Activated CD4-positive, alpha-beta T cell treated with anti-CD3 and anti-CD28 coated beads, Interleukin-2, amount 10 ng/mL, durations not matched to agents 7 days and 5 days (primary cell): Measurements from ENCODE around the gene ATE1. TPM values are rescaled to one million over a fixed set of nuclear protein-coding genes. Genes with fewer than 3 reads are reported as not detected.
"Not testable (repeated sequence)": the region's sequence is repeated elsewhere in the genome, so short reads cannot be mapped to it uniquely, and the experiment has no call there.

Experiments used
- CTCF ChIA-PET: fragments of 350-600 bp; sonication (Branson Sonifier 250); formaldehyde crosslinking; loops from one replicate; lab custom pipeline; 2021; ENCODE audit warnings: antibody characterized with exemption; lab: Charles Lee
- POLR2A ChIA-PET: fragments of 350-600 bp; sonication (Branson Sonifier 250); formaldehyde crosslinking; loops from one replicate; lab custom pipeline; 2021; ENCODE audit warnings: antibody characterized with exemption; lab: Charles Lee
- DNase-seq: peaks from one replicate; pipeline ENCODE4 v3.0.0-alpha.2; 2020
- H3K27ac Mint-ChIP-seq: one replicate; pipeline ENCODE4 v1.8.0; 2021; ENCODE audit warnings: mild to moderate bottlenecking, moderate library complexity, mixed read lengths
- H3K27me3 Mint-ChIP-seq: one replicate; pipeline ENCODE4 v1.8.0; 2021; ENCODE audit warnings: mixed read lengths
- H3K36me3 Mint-ChIP-seq: one replicate; pipeline ENCODE4 v1.8.0; 2021; ENCODE audit warnings: low read depth, mixed read lengths
- H3K4me1 Mint-ChIP-seq: one replicate; pipeline ENCODE4 v1.8.0; 2021; ENCODE audit warnings: mixed read lengths
- H3K4me3 Mint-ChIP-seq: one replicate; pipeline ENCODE4 v1.8.0; 2021; ENCODE audit warnings: mild to moderate bottlenecking, moderate library complexity, mixed read lengths
- H3K9me3 Mint-ChIP-seq: one replicate; pipeline ENCODE4 v1.8.0; 2021; ENCODE audit warnings: mixed read lengths
- total RNA-seq, 2 experiments: library from RNA; stranded (reverse); gene quantifications; one replicate each; pipeline ENCODE4 v1.2.3, GENCODE V29; 2021

The ATE1 gene
- total RNA-seq, 2 experiments from 2014 or later, result 23.1 to 24.4 TPM

- CTCF ChIA-PET, result no interaction called here
- no peaks in the 10 kb centered on the region for H3K9me3 Mint-ChIP-seq
Observed at GRCh38 chr10:121722665-121723064, 205.2 kb downstream of the ATE1 start.

GRCh38 chr10:121721257-121721656, 206.6 kb downstream of the ATE1 start:
- DNase-seq, result no peak
- Mint-ChIP-seq H3K4me3 (no peak overlapping the region), H3K27me3 (peaks cover 9% of the 10 kb centered on the region), H3K4me1 (no peaks in the 10 kb centered on the region), H3K36me3 (no peaks in the 10 kb centered on the region), H3K27ac (no peak overlapping the region), H3K9me3 (no peaks in the 10 kb centered on the region)
- POLR2A ChIA-PET, result no interaction called here
- CTCF ChIA-PET, result no interaction called here

More at GRCh38 chr10:121722665-121723064, 205.2 kb downstream of the ATE1 start:
- POLR2A ChIA-PET, result no interaction called here
- H3K36me3 Mint-ChIP-seq, result no peaks in the 10 kb centered on the region
- no peak overlapping the region for H3K4me3 Mint-ChIP-seq
- H3K4me1 Mint-ChIP-seq, result no peaks in the 10 kb centered on the region
- DNase-seq, result no peak
- no peak overlapping the region for H3K27ac Mint-ChIP-seq
- peaks cover 9% of the 10 kb centered on the region for H3K27me3 Mint-ChIP-seq

GRCh38 chr10:121715969-121716368, 211.9 kb downstream of the ATE1 start:
- Mint-ChIP-seq H3K36me3 (no peaks in the 10 kb centered on the region), H3K4me3 (no peak overlapping the region), H3K27me3 (peaks cover 3% of the 10 kb centered on the region), H3K9me3 (no peaks in the 10 kb centered on the region), H3K4me1 (no peaks in the 10 kb centered on the region), H3K27ac (no peak overlapping the region)
- DNase-seq, result no peak
- CTCF ChIA-PET, result no interaction called here
- POLR2A ChIA-PET, result no interaction called here

GRCh38 chr10:121715076-121715475, 212.8 kb downstream of the ATE1 start:
- Mint-ChIP-seq H3K9me3 (no peaks in the 10 kb centered on the region), H3K27me3 (peaks cover 3% of the 10 kb centered on the region), H3K36me3 (no peaks in the 10 kb centered on the region), H3K4me3 (no peak overlapping the region), H3K4me1 (no peaks in the 10 kb centered on the region), H3K27ac (no peak overlapping the region)
- ChIA-PET CTCF (no interaction called here), POLR2A (no interaction called here)
- DNase-seq, result no peak

GRCh38 chr10:121713486-121713885, 214.3 kb downstream of the ATE1 start:
- ChIA-PET CTCF (no interaction called here), POLR2A (no interaction called here)
- Mint-ChIP-seq H3K4me3 (no peak overlapping the region), H3K4me1 (no peaks in the 10 kb centered on the region), H3K36me3 (no peaks in the 10 kb centered on the region), H3K27ac (no peak overlapping the region), H3K27me3 (peaks cover 7% of the 10 kb centered on the region), H3K9me3 (no peaks in the 10 kb centered on the region)
- DNase-seq, result no peak

- no peaks in the 10 kb centered on the region for H3K9me3 Mint-ChIP-seq
- no peak overlapping the region for H3K4me3 Mint-ChIP-seq
- H3K36me3 Mint-ChIP-seq, result no peaks in the 10 kb centered on the region
- peaks cover 11% of the 10 kb centered on the region for H3K27me3 Mint-ChIP-seq
- ChIA-PET POLR2A (no interaction called here), CTCF (no interaction called here)
- H3K4me1 Mint-ChIP-seq, result no peaks in the 10 kb centered on the region
- no peak overlapping the region for H3K27ac Mint-ChIP-seq
- DNase-seq, result no peak
Observed at GRCh38 chr10:121710971-121711370, 216.9 kb downstream of the ATE1 start.

GRCh38 chr10:121710207-121710606, 217.6 kb downstream of the ATE1 start:
- H3K27me3 Mint-ChIP-seq, result peaks cover 11% of the 10 kb centered on the region
- H3K4me3 Mint-ChIP-seq, result no peak overlapping the region
- ChIA-PET CTCF (no interaction called here), POLR2A (no interaction called here)
- no peak for DNase-seq
- no peaks in the 10 kb centered on the region for H3K4me1 Mint-ChIP-seq
- no peaks in the 10 kb centered on the region for H3K36me3 Mint-ChIP-seq
- H3K27ac Mint-ChIP-seq, result no peak overlapping the region
- H3K9me3 Mint-ChIP-seq, result no peaks in the 10 kb centered on the region

- Mint-ChIP-seq H3K4me3 (no peak overlapping the region), H3K9me3 (no peaks in the 10 kb centered on the region), H3K27ac (no peak overlapping the region), H3K27me3 (peaks cover 11% of the 10 kb centered on the region), H3K36me3 (no peaks in the 10 kb centered on the region), H3K4me1 (no peaks in the 10 kb centered on the region)
- ChIA-PET POLR2A (no interaction called here), CTCF (no interaction called here)
- no peak for DNase-seq
Observed at GRCh38 chr10:121709675-121710073, 218.2 kb downstream of the ATE1 start.

GRCh38 chr10:121708728-121709674, 218.8 kb downstream of the ATE1 start:
- Mint-ChIP-seq H3K4me1 (no peaks in the 10 kb centered on the region), H3K27me3 (peaks cover 11% of the 10 kb centered on the region), H3K36me3 (no peaks in the 10 kb centered on the region), H3K27ac (no peak overlapping the region), H3K4me3 (no peak overlapping the region), H3K9me3 (no peaks in the 10 kb centered on the region)
- ChIA-PET POLR2A (no interaction called here), CTCF (no interaction called here)
- no peak for DNase-seq

- Mint-ChIP-seq H3K27me3 (no peaks in the 10 kb centered on the region), H3K9me3 (peaks cover 10% of the 10 kb centered on the region), H3K4me1 (no peaks in the 10 kb centered on the region), H3K4me3 (no peak overlapping the region), H3K36me3 (no peaks in the 10 kb centered on the region), H3K27ac (no peak overlapping the region)
- CTCF ChIA-PET, result no interaction called here
- POLR2A ChIA-PET, result no interaction called here
- no peak for DNase-seq
Observed at GRCh38 chr10:121702351-121703320, 225.2 kb downstream of the ATE1 start.

- ChIA-PET POLR2A (no interaction called here), CTCF (no interaction called here)
Observed at GRCh38 chr10:121700416-121700815, 227.4 kb downstream of the ATE1 start.

GRCh38 chr10:121699703-121700102, 228.1 kb downstream of the ATE1 start:
- peak overlapping the region; percentile 73 for H3K27ac Mint-ChIP-seq
- H3K36me3 Mint-ChIP-seq, H3K27me3 Mint-ChIP-seq, H3K9me3 Mint-ChIP-seq, H3K4me1 Mint-ChIP-seq, H3K4me3 Mint-ChIP-seq, DNase-seq, CTCF ChIA-PET, POLR2A ChIA-PET: not testable (repeated sequence)

More at GRCh38 chr10:121700416-121700815, 227.4 kb downstream of the ATE1 start:
- Mint-ChIP-seq H3K27me3 (no peaks in the 10 kb centered on the region), H3K27ac (no peak overlapping the region), H3K4me3 (no peak overlapping the region), H3K36me3 (no peaks in the 10 kb centered on the region), H3K9me3 (peaks cover 10% of the 10 kb centered on the region), H3K4me1 (no peaks in the 10 kb centered on the region)
- DNase-seq, result no peak

- no peaks in the 10 kb centered on the region for H3K4me1 Mint-ChIP-seq
- ChIA-PET POLR2A (interaction anchor here (0.7 kb wide), 1 partner anchor 124 kb away, joined by 3 read pairs; no protein-coding TSS in a partner anchor), CTCF (no interaction called here)
- H3K36me3 Mint-ChIP-seq, result no peaks in the 10 kb centered on the region
- no peaks in the 10 kb centered on the region for H3K27me3 Mint-ChIP-seq
- DNase-seq, result no peak
- H3K9me3 Mint-ChIP-seq, result peaks cover 10% of the 10 kb centered on the region
- no peak overlapping the region for H3K4me3 Mint-ChIP-seq
- no peak overlapping the region for H3K27ac Mint-ChIP-seq
Observed at GRCh38 chr10:121698902-121699301, 228.9 kb downstream of the ATE1 start.
